H1 (cell line): Measurements from ENCODE around the gene ZNF804B. TPM values are rescaled to one million over a fixed set of nuclear protein-coding genes. Genes with fewer than 3 reads are reported as not detected.

ENCODE experiments used
- CTCF ChIA-PET: fragments of 300-600 bp; sonication (Branson Sonifier 250); formaldehyde crosslinking; loops from one replicate; lab custom pipeline; 2021; ENCODE audit not compliant: partially characterized antibody; lab: Charles Lee
- POLR2A ChIA-PET: fragments of 300-600 bp; sonication (Branson Sonifier 250); formaldehyde crosslinking; loops from one replicate; lab custom pipeline; 2021; ENCODE audit warnings: inconsistent platforms; ENCODE audit not compliant: partially characterized antibody; lab: Charles Lee
- DNase-seq, 2 experiments: peaks; one replicate each; pipeline versions ENCODE4 v3.0.0 to v3.0.0-alpha.2; 2010 to 2022; ENCODE audit warnings: low spot score in 2 of 2, low read depth in 1 of 2, mixed read lengths in 1 of 2
- FAIRE-seq: peaks from 2 replicates; lab custom pipeline; 2011; peaks lifted over from hg19 to GRCh38; lab: Jason Lieb, UNC
- H2AFZ ChIP-seq: 2 replicates; pipeline ENCODE4 v1.8.1; 2012; ENCODE audit warnings: low read length, inconsistent platforms
- H2AK5ac ChIP-seq: 2 replicates; pipeline ENCODE4 v1.6.1; 2013; ENCODE audit warnings: low read depth, low read length
- H2BK120ac ChIP-seq: replicated peaks from 2 replicates; pipeline ENCODE3; 2013; ENCODE audit warnings: low read depth, low read length, inconsistent platforms
- H2BK12ac ChIP-seq: 2 replicates; pipeline ENCODE4 v1.6.1; 2013; ENCODE audit warnings: low read depth, low read length
- H2BK15ac ChIP-seq: 2 replicates; pipeline ENCODE4 v1.6.1; 2013; ENCODE audit warnings: low read length
- H2BK20ac ChIP-seq: 2 replicates; pipeline ENCODE4 v1.6.1; 2013; ENCODE audit warnings: low read length
- H2BK5ac ChIP-seq: 2 replicates; pipeline ENCODE4 v1.6.1; 2013; ENCODE audit warnings: low read depth, low read length
- H3K14ac ChIP-seq: 2 replicates; pipeline ENCODE4 v1.6.1; 2013; ENCODE audit warnings: inconsistent platforms; ENCODE audit not compliant: insufficient read length
- H3K18ac ChIP-seq: 2 replicates; pipeline ENCODE4 v1.6.1; 2013; ENCODE audit warnings: low read length; ENCODE audit errors: extremely low read depth
- H3K23ac ChIP-seq: 2 replicates; pipeline ENCODE4 v1.6.1; 2013; ENCODE audit warnings: inconsistent platforms; ENCODE audit not compliant: insufficient read length
- H3K23me2 ChIP-seq: 2 replicates; pipeline ENCODE4 v1.6.1; 2013; ENCODE audit warnings: low read depth, low read length
- H3K27ac ChIP-seq: 2 replicates; pipeline ENCODE4 v1.6.1; 2011; ENCODE audit warnings: low read depth, low read length, inconsistent platforms
- H3K27me3 ChIP-seq, 4 experiments: replicated peaks in 1 of 4; 1 replicate in 1 of 4; 2 replicates in 3 of 4; pipeline versions ENCODE4 v1.6.1 to v1.8.1; 2011 to 2013; ENCODE audit warnings: low read length in 3 of 4, mild to moderate bottlenecking in 3 of 4, inconsistent platforms in 2 of 4, mixed read lengths in 2 of 4, moderate library complexity in 1 of 4; ENCODE audit not compliant: control insufficient read depth in 3 of 4, insufficient read depth in 3 of 4; ENCODE audit errors: extremely low read depth in 1 of 4
- H3K36me3 ChIP-seq, 4 experiments: 2 replicates each; pipeline versions ENCODE4 v1.6.1 to v1.8.1; 2011 to 2013; ENCODE audit warnings: mild to moderate bottlenecking in 4 of 4, low read length in 3 of 4, moderate library complexity in 2 of 4, control low read depth in 1 of 4, inconsistent platforms in 1 of 4; ENCODE audit not compliant: insufficient read depth in 4 of 4, control insufficient read depth in 2 of 4
- H3K4ac ChIP-seq: replicated peaks from 2 replicates; pipeline ENCODE3; 2013; ENCODE audit warnings: low read length, low read depth, mixed read lengths, inconsistent platforms; ENCODE audit not compliant: insufficient read length
- H3K4me1 ChIP-seq, 4 experiments: replicated peaks in 1 of 4; 1 replicate in 1 of 4; 2 replicates in 3 of 4; pipeline versions ENCODE4 v1.6.1 to v1.8.1; 2011 to 2013; ENCODE audit warnings: low read length in 3 of 4, inconsistent platforms in 2 of 4, mixed read lengths in 1 of 4; ENCODE audit not compliant: insufficient read depth in 4 of 4, control insufficient read depth in 3 of 4
- H3K4me2 ChIP-seq, 2 experiments: 2 replicates each; pipeline versions ENCODE4 v1.6.1 to v1.8.1; 2011 to 2013; ENCODE audit warnings: low read depth in 2 of 2, low read length in 2 of 2, control low read depth in 1 of 2, inconsistent platforms in 1 of 2, mild to moderate bottlenecking in 1 of 2; ENCODE audit not compliant: insufficient read depth in 1 of 2
- H3K4me3 ChIP-seq, 4 experiments: fragments of 200-600, 300-600 bp in 1 of 4; sonication (generic), shearing (Covaris generic), sonication (Bioruptor Twin) in 1 of 4; 2 replicates each; pipeline versions ENCODE4 v1.5.1 to v1.8.1; 2011 to 2016; ENCODE audit warnings: low read length in 4 of 4, low read depth in 3 of 4, control low read depth in 2 of 4, inconsistent platforms in 2 of 4, mild to moderate bottlenecking in 2 of 4, mixed read lengths in 1 of 4, moderate library complexity in 1 of 4; ENCODE audit not compliant: insufficient read depth in 2 of 4; ENCODE audit errors: extremely low read depth in 1 of 4
- H3K56ac ChIP-seq: replicated peaks from 2 replicates; pipeline ENCODE3; 2013; ENCODE audit warnings: low read depth, mild to moderate bottlenecking, mixed read lengths, low read length, inconsistent platforms; ENCODE audit not compliant: insufficient read length
- H3K79me1 ChIP-seq: 2 replicates; pipeline ENCODE4 v1.6.1; 2013; ENCODE audit warnings: low read depth, low read length, control low read depth
- H3K79me2 ChIP-seq, 2 experiments: 2 replicates each; pipeline versions ENCODE4 v1.6.1 to v1.8.1; 2012 to 2013; ENCODE audit warnings: low read length in 2 of 2, mild to moderate bottlenecking in 2 of 2, inconsistent platforms in 1 of 2; ENCODE audit not compliant: insufficient read depth in 2 of 2, control insufficient read depth in 1 of 2
- H3K9ac ChIP-seq, 4 experiments: replicated peaks in 1 of 4; 1 replicate in 1 of 4; 2 replicates in 3 of 4; pipeline versions ENCODE4 v1.6.1 to v1.8.1; 2011 to 2013; ENCODE audit warnings: low read depth in 3 of 4, low read length in 3 of 4, control low read depth in 2 of 4, mild to moderate bottlenecking in 2 of 4, moderate library complexity in 2 of 4, inconsistent platforms in 1 of 4; ENCODE audit errors: extremely low read depth in 1 of 4
- H3K9me3 ChIP-seq, 2 experiments: 2 replicates each; pipeline versions ENCODE4 v1.6.1 to v1.8.1; 2012 to 2013; ENCODE audit warnings: mild to moderate bottlenecking in 2 of 2, moderate library complexity in 2 of 2, control low read depth in 1 of 2, inconsistent platforms in 1 of 2, low read depth in 1 of 2, low read length in 1 of 2, mixed read lengths in 1 of 2; ENCODE audit not compliant: insufficient read depth in 2 of 2
- H4K20me1 ChIP-seq, 2 experiments: replicated peaks in 1 of 2; 2 replicates each; pipeline versions ENCODE3 to v1.8.1; 2011 to 2013; ENCODE audit warnings: inconsistent platforms in 2 of 2, low read length in 2 of 2, mild to moderate bottlenecking in 1 of 2; ENCODE audit not compliant: insufficient read depth in 2 of 2, control insufficient read depth in 1 of 2
- H4K5ac ChIP-seq: 2 replicates; pipeline ENCODE4 v1.6.1; 2013; ENCODE audit warnings: low read length, low read depth, mixed read lengths, inconsistent platforms; ENCODE audit not compliant: insufficient read length
- H4K8ac ChIP-seq: 2 replicates; pipeline ENCODE4 v1.8.0; 2013; ENCODE audit warnings: mild to moderate bottlenecking, moderate library complexity, low read length, inconsistent platforms; ENCODE audit not compliant: insufficient read depth; ENCODE audit errors: extremely low read depth
- H4K91ac ChIP-seq: replicated peaks from 2 replicates; pipeline ENCODE3; 2013; ENCODE audit warnings: low read length, mixed read lengths, inconsistent platforms; ENCODE audit not compliant: insufficient read length
- CBX5 ChIP-seq: fragments of 300-800, 300-1000 bp; sonication (generic); IDR thresholded peaks from 2 replicates; pipeline ENCODE4 v1.7.1; 2016; ENCODE audit warnings: antibody characterized with exemption, low read length, low read depth
- CREB1 ChIP-seq: IDR thresholded peaks from 2 replicates; pipeline ENCODE4 v1.6.1; 2012; ENCODE audit warnings: inconsistent platforms
- FOSL1 ChIP-seq: IDR thresholded peaks from 2 replicates; pipeline ENCODE4 v1.6.1; 2011; ENCODE audit warnings: mild to moderate bottlenecking, low read depth, low read length, moderate library complexity; ENCODE audit not compliant: insufficient read depth
- HDAC2 ChIP-seq, 2 experiments: fragments of 300-600 bp in 1 of 2; sonication (generic) in 1 of 2; IDR thresholded peaks; 2 replicates each; pipeline ENCODE4 v1.6.1; 2011 to 2012; ENCODE audit warnings: low read depth in 2 of 2, low read length in 2 of 2, mild to moderate bottlenecking in 2 of 2, moderate library complexity in 2 of 2, borderline replicate concordance in 1 of 2, inconsistent platforms in 1 of 2
- HDAC6 ChIP-seq: IDR thresholded peaks from one replicate; pipeline ENCODE4 v1.7.1; 2012; ENCODE audit warnings: low read depth, mild to moderate bottlenecking, inconsistent platforms, low read length, moderate library complexity
- JUN ChIP-seq: IDR thresholded peaks from 2 replicates; pipeline ENCODE4 v1.6.1; 2011; ENCODE audit warnings: low read depth, mild to moderate bottlenecking, improper control_type of control experiment, low read length
- MAFK ChIP-seq: IDR thresholded peaks from 2 replicates; pipeline ENCODE4 v1.6.1; 2012; ENCODE audit warnings: low read depth, mild to moderate bottlenecking, improper control_type of control experiment, low read length
- POLR2A ChIP-seq, 2 experiments: IDR thresholded peaks; 1 replicate in 1 of 2; 2 replicates in 1 of 2; pipeline ENCODE4 v1.6.1; 2011; ENCODE audit warnings: low read depth in 2 of 2, low read length in 2 of 2, mild to moderate bottlenecking in 2 of 2; ENCODE audit errors: control extremely low read depth in 1 of 2
- POLR2AphosphoS5 ChIP-seq: IDR thresholded peaks from 2 replicates; pipeline ENCODE4 v1.6.1; 2011; ENCODE audit warnings: low read depth, low read length
- RFX5 ChIP-seq: IDR thresholded peaks from 2 replicates; pipeline ENCODE4 v1.6.1; 2011; ENCODE audit warnings: low read depth, low read length, improper control_type of control experiment, borderline replicate concordance
- SIRT6 ChIP-seq: IDR thresholded peaks from one replicate; pipeline ENCODE4 v1.7.1; 2012; ENCODE audit warnings: low read length, inconsistent platforms
- SIX5 ChIP-seq: IDR thresholded peaks from 2 replicates; pipeline ENCODE4 v1.6.1; 2011; ENCODE audit warnings: mild to moderate bottlenecking, low read depth, low read length
- SP2 ChIP-seq: IDR thresholded peaks from 2 replicates; pipeline ENCODE4 v1.6.1; 2012; ENCODE audit warnings: mild to moderate bottlenecking, low read length, inconsistent platforms
- SUZ12 ChIP-seq: fragments of 200-600 bp; sonication (generic); IDR thresholded peaks from 2 replicates; pipeline ENCODE4 v1.6.1; 2012; ENCODE audit warnings: mild to moderate bottlenecking, inconsistent platforms, low read length, moderate library complexity, mixed read lengths
- TAF1 ChIP-seq: IDR thresholded peaks from 2 replicates; pipeline ENCODE4 v1.6.1; 2011; ENCODE audit warnings: mild to moderate bottlenecking, low read depth, low read length
- TEAD4 ChIP-seq: IDR thresholded peaks from 2 replicates; pipeline ENCODE4 v1.6.1; 2012; ENCODE audit warnings: low read depth, low read length, inconsistent platforms, mixed read lengths
- ZNF274 ChIP-seq: IDR thresholded peaks from 2 replicates; pipeline ENCODE4 v1.7.0; 2012; ENCODE audit warnings: low read length, borderline replicate concordance; ENCODE audit errors: extremely low read depth
- WGBS, 2 experiments: shearing (Covaris generic) in 1 of 2; methylation state at CpG; one replicate each; pipeline versions ENCODE4 v1.1.6 to v1.1.7; 2013 to 2015; ENCODE audit warnings: low lambda C conversion rate in 2 of 2, mixed read lengths in 2 of 2, inconsistent platforms in 1 of 2, low coverage in 1 of 2, missing lambda C conversion rate in 1 of 2; ENCODE audit not compliant: insufficient replicate concordance in 2 of 2, insufficient coverage in 1 of 2, insufficient read length in 1 of 2; ENCODE audit errors: extremely low coverage in 1 of 2, missing lambda C conversion rate in 1 of 2; 5-methylcytosine and 5-hydroxymethylcytosine counted together
- polyA plus RNA-seq, 7 experiments: library from polyadenylated mRNA; depleted of rRNA in 3 of 7; stranded (reverse) in 5 of 7; unstranded in 2 of 7; fragments of >200 nt in 5 of 7; fragments of 200-250 nt in 2 of 7; gene quantifications; 1 replicate in 5 of 7; 2 replicates in 1 of 7; 4 replicates in 1 of 7; pipeline versions ENCODE4 v1.2.1 to v1.2.3, GENCODE V29; 2011 to 2013; ENCODE audit warnings: missing spikeins in 2 of 7, mixed read lengths in 2 of 7
- total RNA-seq: library from RNA; stranded (reverse); fragmentation: NEBNext Ultra II Directional; extraction: Animal tissue kit (Norgen Biotek cat#: 25700); gene quantifications from 2 replicates; pipeline ENCODE4 v1.2.1, GENCODE V29; 2021

Gene ZNF804B
- total and polyA plus RNA-seq, 2 of the 8 experiments (the other 6 are each of a cell fraction or from before 2014, with no cell fraction given), result not detected

GRCh38 chr7:88757371-88757770 lies 2.1 kb upstream of the ZNF804B start:
- H4K91ac ChIP-seq, result no peak overlapping the region
- POLR2A ChIA-PET, result no interaction called here
- H3K79me2 ChIP-seq, result no peaks in the 10 kb centered on the region
- no peak overlapping the region for H2BK12ac ChIP-seq
- no peak overlapping the region for H3K4me3 ChIP-seq
- DNase-seq (no peak), FAIRE-seq (no peak)
- H3K14ac ChIP-seq, result no peak overlapping the region
- H2BK5ac ChIP-seq, result no peak overlapping the region
- CTCF ChIA-PET, result interaction anchor here (0.6 to 0.7 kb wide), 2 partner anchors 21 to 158 kb away, joined by 3 to 4 read pairs; no protein-coding TSS in a partner anchor
- H3K4me2 ChIP-seq, result no peak overlapping the region
- H2AFZ ChIP-seq, result no peak overlapping the region
- no peak overlapping the region for H3K56ac ChIP-seq
- no peak overlapping the region for H3K27ac ChIP-seq
- H4K20me1 ChIP-seq, result no peaks in the 10 kb centered on the region
- H3K79me1 ChIP-seq, result no peaks in the 10 kb centered on the region
- H3K9ac ChIP-seq, result no peak overlapping the region
- H2AK5ac ChIP-seq, result no peak overlapping the region
- H3K9me3 ChIP-seq, result no peaks in the 10 kb centered on the region
- H2BK120ac ChIP-seq, result no peak overlapping the region
- peaks cover 6 to 31% (median 17%) of the 10 kb centered on the region in 4 experiments for H3K27me3 ChIP-seq
- H3K4ac ChIP-seq, result no peak overlapping the region
- H3K18ac ChIP-seq, result no peak overlapping the region
- no peak overlapping the region for H4K5ac ChIP-seq
- peaks cover 12% of the 10 kb centered on the region; the same call in 1 of the 2 replicates for H3K23me2 ChIP-seq
- H3K36me3 ChIP-seq, result no peaks in the 10 kb centered on the region
- 91% methylated on average over 2 of the region's 2 CpGs; no CpG with 5 or more reads in 1 of the 2 experiments for WGBS, 2 experiments
- no peak overlapping the region for H3K23ac ChIP-seq
- H4K8ac ChIP-seq, result no peak overlapping the region
- H2BK15ac ChIP-seq, result no peak overlapping the region
- H2BK20ac ChIP-seq, result no peak overlapping the region
- peaks cover 0 to 5% (median under 1%) of the 10 kb centered on the region in 4 experiments; a peak in 1 of 7 replicates for H3K4me1 ChIP-seq
- TF ChIP-seq TAF1 (no peak), RFX5 (no peak), SP2 (no peak), POLR2A (IDR thresholded peaks at IDR 0.05; ENCODE audit: control extremely low read depth in 1 of 2, low read depth in 2 of 2, low read length in 2 of 2) (no peak), TEAD4 (no peak), HDAC6 (no peak), SIX5 (no peak), MAFK (no peak), ZNF274 (no peak), HDAC2 (IDR thresholded peaks at IDR 0.05; ENCODE audit: borderline replicate concordance in 1 of 2, low read depth in 2 of 2, low read length in 2 of 2) (no peak), JUN (no peak), POLR2AphosphoS5 (no peak), SUZ12 (no peak), SIRT6 (no peak), CBX5 (no peak), CREB1 (no peak), FOSL1 (no peak)
